Measurements from ENCODE around the gene IGFLR1.

- TF ChIP-seq POLR2A (IDR thresholded peaks at IDR 0.05) (no peak), CTCF (IDR thresholded peaks at IDR 0.05 in 4 of 5, conservative IDR thresholded peaks at IDR 0.05 in 1 of 5) (no peak)
These were observed 49.6 kb upstream of the IGFLR1 start for GRCh38 chr19:35791814-35792279.
